SK-N-MC (cell line): ENCODE measurements around the gene PLD5.
"Not testable (repeated sequence)": the region's sequence is repeated elsewhere in the genome, so short reads cannot be mapped to it uniquely, and the experiment has no call there.

Experiments
- EZH2 ChIP-seq: fragments of 200-600 bp; sonication (generic); IDR thresholded peaks from one replicate; pipeline ENCODE4 v1.6.1; 2017; ENCODE audit warnings: antibody characterized with exemption
- FOXP2 ChIP-seq: optimal IDR thresholded peaks from 2 replicates; pipeline ENCODE3; 2011; ENCODE audit warnings: mild to moderate bottlenecking, moderate library complexity; ENCODE audit not compliant: insufficient read depth; ENCODE audit errors: extremely low read length, control extremely low read depth
- POLR2AphosphoS5 ChIP-seq: IDR thresholded peaks from 2 replicates; pipeline ENCODE4 v1.6.1; 2012; ENCODE audit warnings: mild to moderate bottlenecking, low read depth, low read length, borderline replicate concordance

GRCh38 chr1:242327381-242327780 lies 197.1 kb downstream of the PLD5 start:
- not testable (repeated sequence) for TF ChIP-seq POLR2AphosphoS5, EZH2, FOXP2
